HFF-Myc (cell line): Measurements from ENCODE around the gene NDUFS8.

Experiments used
- DNase-seq: peaks from one replicate; pipeline ENCODE4 v3.0.0-alpha.2; 2011; ENCODE audit warnings: low read depth; ENCODE audit errors: extremely low read depth
- H3K4me3 ChIP-seq: replicated peaks from 2 replicates; pipeline ENCODE4 v1.5.1; 2011; ENCODE audit warnings: low read depth, mild to moderate bottlenecking, control low read depth, low read length
- CTCF ChIP-seq: IDR thresholded peaks from 2 replicates; pipeline ENCODE4 v1.5.1; 2012; ENCODE audit warnings: mild to moderate bottlenecking, low read depth, low read length, control low read depth; ENCODE audit errors: missing control alignments

NDUFS8 gene

GRCh38 chr11:68036141-68036716, 5.7 kb downstream of the NDUFS8 start:
- no peak overlapping the region for H3K4me3 ChIP-seq
- TF ChIP-seq CTCF = no peak
- DNase-seq = no peak

- no peak for TF ChIP-seq CTCF
- H3K4me3 ChIP-seq = no peak overlapping the region
- no peak for DNase-seq
Measured at GRCh38 chr11:68036717-68037239, 6.3 kb downstream of the NDUFS8 start.

- no peak for DNase-seq
- H3K4me3 ChIP-seq = no peak overlapping the region
- TF ChIP-seq CTCF = no peak
Measured at GRCh38 chr11:68037411-68038225, 7.1 kb downstream of the NDUFS8 start.

GRCh38 chr11:68038226-68038717, 7.8 kb downstream of the NDUFS8 start:
- no peak for DNase-seq
- no peak for TF ChIP-seq CTCF

GRCh38 chr11:68038718-68039525, 8.4 kb downstream of the NDUFS8 start, which contains the start of gene TCIRG1:
Gene TCIRG1, plus strand, starts transcription at chr11:68039025. Its CDS starts 2,247 bp downstream, at chr11:68041272.
- peak within 1 kb of the TSS; percentile 57 for H3K4me3 ChIP-seq
- no peak for DNase-seq
- no peak for TF ChIP-seq CTCF

More at GRCh38 chr11:68038226-68038717, 7.8 kb downstream of the NDUFS8 start:
- peak overlapping the region; percentile 57 for H3K4me3 ChIP-seq

- DNase-seq = no peak
- no peak for TF ChIP-seq CTCF
- H3K4me3 ChIP-seq = peak overlapping the region; percentile 57
Measured at GRCh38 chr11:68039526-68040086, 9.1 kb downstream of the NDUFS8 start.
